HG02938 (cell line): ENCODE results near the gene NCAPD2.
A peak's percentile ranks its signal among the peaks of the same experiment; 100 is the strongest.
"Not testable (repeated sequence)": the region's sequence is repeated elsewhere in the genome, so short reads cannot be mapped to it uniquely, and the experiment has no call there.

Experiments
- ATAC-seq: cut with Tn5 transposase; IDR thresholded peaks from one replicate; pipeline ENCODE4 v1.9.1; 2021; ENCODE audit warnings: mild to moderate bottlenecking, moderate library complexity; ENCODE audit not compliant: unreplicated experiment

NCAPD2 gene

GRCh38 chr12:6464531-6464930 lies 29.4 kb upstream of the NCAPD2 start:
- no peak for ATAC-seq

- no peak for ATAC-seq
Observed at GRCh38 chr12:6465467-6466183, 28.3 kb upstream of the NCAPD2 start.

- no peak for ATAC-seq
Observed at GRCh38 chr12:6466184-6466573, 27.7 kb upstream of the NCAPD2 start.

GRCh38 chr12:6466751-6467150 lies 27.2 kb upstream of the NCAPD2 start:
- ATAC-seq, result not testable (repeated sequence)

GRCh38 chr12:6467571-6468282 lies 26.2 kb upstream of the NCAPD2 start:
- ATAC-seq, result not testable (repeated sequence)

GRCh38 chr12:6468283-6468575 lies 25.7 kb upstream of the NCAPD2 start:
- no peak for ATAC-seq

- no peak for ATAC-seq
Observed at GRCh38 chr12:6469092-6469491, 24.8 kb upstream of the NCAPD2 start.

GRCh38 chr12:6469609-6470374 lies 24.1 kb upstream of the NCAPD2 start:
- ATAC-seq, result no peak

GRCh38 chr12:6470375-6471163 lies 23.3 kb upstream of the NCAPD2 start, which contains the start of gene VAMP1:
VAMP1 (minus strand) TSS chr12:6470677; CDS start chr12:6470531, 146 bp downstream.
- peak; percentile 86 for ATAC-seq

- ATAC-seq, result no peak
Observed at GRCh38 chr12:6471989-6472360, 21.9 kb upstream of the NCAPD2 start.

GRCh38 chr12:6472491-6472890 lies 21.4 kb upstream of the NCAPD2 start:
- no peak for ATAC-seq

- not testable (repeated sequence) for ATAC-seq
Observed at GRCh38 chr12:6475233-6475975, 18.5 kb upstream of the NCAPD2 start.

- no peak for ATAC-seq
Observed at GRCh38 chr12:6476489-6476888, 17.4 kb upstream of the NCAPD2 start.

- not testable (repeated sequence) for ATAC-seq
Observed at GRCh38 chr12:6477601-6478377, 16.1 kb upstream of the NCAPD2 start.

- ATAC-seq, result no peak
Observed at GRCh38 chr12:6478416-6478815, 15.5 kb upstream of the NCAPD2 start.

- ATAC-seq, result no peak
Observed at GRCh38 chr12:6488240-6488639, 5.7 kb upstream of the NCAPD2 start.

GRCh38 chr12:6489449-6489848 lies 4.5 kb upstream of the NCAPD2 start:
- no peak for ATAC-seq

- ATAC-seq, result not testable (repeated sequence)
Observed at GRCh38 chr12:6490673-6491072, 3.2 kb upstream of the NCAPD2 start.

GRCh38 chr12:6492838-6493496 lies 935 bp upstream of the NCAPD2 start, which contains the start of gene MRPL51:
MRPL51 (minus strand) TSS chr12:6493262; CDS start chr12:6493136, 126 bp downstream.
- peak; percentile 62 for ATAC-seq
